ENCODE results near the gene ATP10A.

GRCh38 chr15:25909806-25910205 lies 46.7 kb upstream of the ATP10A start:
- TF ChIP-seq, protein P1, sequence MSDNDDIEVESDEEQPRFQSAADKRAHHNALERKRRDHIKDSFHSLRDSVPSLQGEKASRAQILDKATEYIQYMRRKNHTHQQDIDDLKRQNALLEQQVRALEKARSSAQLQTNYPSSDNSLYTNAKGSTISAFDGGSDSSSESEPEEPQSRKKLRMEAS (CRISPR knock-in tag; IDR thresholded peaks at IDR 0.05): no peak
- no peak for TF ChIP-seq FOXK2 (conservative IDR thresholded peaks at IDR 0.05 in 1 of 2, IDR thresholded peaks at IDR 0.05 in 1 of 2; ENCODE audit: low read depth in 2 of 2)
- no peak for TF ChIP-seq PCBP1 (IDR thresholded peaks at IDR 0.05; ENCODE audit: low read depth, low read length, poor library complexity, severe bottlenecking)
- TF ChIP-seq RFX5 (IDR thresholded peaks at IDR 0.05; ENCODE audit: low read depth, low read length): no peak
- TF ChIP-seq, protein P2, sequence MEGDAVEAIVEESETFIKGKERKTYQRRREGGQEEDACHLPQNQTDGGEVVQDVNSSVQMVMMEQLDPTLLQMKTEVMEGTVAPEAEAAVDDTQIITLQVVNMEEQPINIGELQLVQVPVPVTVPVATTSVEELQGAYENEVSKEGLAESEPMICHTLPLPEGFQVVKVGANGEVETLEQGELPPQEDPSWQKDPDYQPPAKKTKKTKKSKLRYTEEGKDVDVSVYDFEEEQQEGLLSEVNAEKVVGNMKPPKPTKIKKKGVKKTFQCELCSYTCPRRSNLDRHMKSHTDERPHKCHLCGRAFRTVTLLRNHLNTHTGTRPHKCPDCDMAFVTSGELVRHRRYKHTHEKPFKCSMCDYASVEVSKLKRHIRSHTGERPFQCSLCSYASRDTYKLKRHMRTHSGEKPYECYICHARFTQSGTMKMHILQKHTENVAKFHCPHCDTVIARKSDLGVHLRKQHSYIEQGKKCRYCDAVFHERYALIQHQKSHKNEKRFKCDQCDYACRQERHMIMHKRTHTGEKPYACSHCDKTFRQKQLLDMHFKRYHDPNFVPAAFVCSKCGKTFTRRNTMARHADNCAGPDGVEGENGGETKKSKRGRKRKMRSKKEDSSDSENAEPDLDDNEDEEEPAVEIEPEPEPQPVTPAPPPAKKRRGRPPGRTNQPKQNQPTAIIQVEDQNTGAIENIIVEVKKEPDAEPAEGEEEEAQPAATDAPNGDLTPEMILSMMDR (IDR thresholded peaks at IDR 0.05 in 2 of 3, conservative IDR thresholded peaks at IDR 0.05 in 1 of 3; ENCODE audit: insufficient read depth in 2 of 3, low read depth in 1 of 3, low read length in 3 of 3): no peak
- TF ChIP-seq FOXP1 (CRISPR knock-in tag; IDR thresholded peaks at IDR 0.05): no peak
- TF ChIP-seq JUN (IDR thresholded peaks at IDR 0.05; ENCODE audit: borderline replicate concordance, low read depth, low read length): no peak
- TF ChIP-seq JUN (CRISPR knock-in tag; IDR thresholded peaks at IDR 0.05; ENCODE audit: borderline replicate concordance): no peak
- TF ChIP-seq ZFP36 (IDR thresholded peaks at IDR 0.05; ENCODE audit: low read depth, low read length, partially characterized antibody): no peak
- TF ChIP-seq, protein P3, sequence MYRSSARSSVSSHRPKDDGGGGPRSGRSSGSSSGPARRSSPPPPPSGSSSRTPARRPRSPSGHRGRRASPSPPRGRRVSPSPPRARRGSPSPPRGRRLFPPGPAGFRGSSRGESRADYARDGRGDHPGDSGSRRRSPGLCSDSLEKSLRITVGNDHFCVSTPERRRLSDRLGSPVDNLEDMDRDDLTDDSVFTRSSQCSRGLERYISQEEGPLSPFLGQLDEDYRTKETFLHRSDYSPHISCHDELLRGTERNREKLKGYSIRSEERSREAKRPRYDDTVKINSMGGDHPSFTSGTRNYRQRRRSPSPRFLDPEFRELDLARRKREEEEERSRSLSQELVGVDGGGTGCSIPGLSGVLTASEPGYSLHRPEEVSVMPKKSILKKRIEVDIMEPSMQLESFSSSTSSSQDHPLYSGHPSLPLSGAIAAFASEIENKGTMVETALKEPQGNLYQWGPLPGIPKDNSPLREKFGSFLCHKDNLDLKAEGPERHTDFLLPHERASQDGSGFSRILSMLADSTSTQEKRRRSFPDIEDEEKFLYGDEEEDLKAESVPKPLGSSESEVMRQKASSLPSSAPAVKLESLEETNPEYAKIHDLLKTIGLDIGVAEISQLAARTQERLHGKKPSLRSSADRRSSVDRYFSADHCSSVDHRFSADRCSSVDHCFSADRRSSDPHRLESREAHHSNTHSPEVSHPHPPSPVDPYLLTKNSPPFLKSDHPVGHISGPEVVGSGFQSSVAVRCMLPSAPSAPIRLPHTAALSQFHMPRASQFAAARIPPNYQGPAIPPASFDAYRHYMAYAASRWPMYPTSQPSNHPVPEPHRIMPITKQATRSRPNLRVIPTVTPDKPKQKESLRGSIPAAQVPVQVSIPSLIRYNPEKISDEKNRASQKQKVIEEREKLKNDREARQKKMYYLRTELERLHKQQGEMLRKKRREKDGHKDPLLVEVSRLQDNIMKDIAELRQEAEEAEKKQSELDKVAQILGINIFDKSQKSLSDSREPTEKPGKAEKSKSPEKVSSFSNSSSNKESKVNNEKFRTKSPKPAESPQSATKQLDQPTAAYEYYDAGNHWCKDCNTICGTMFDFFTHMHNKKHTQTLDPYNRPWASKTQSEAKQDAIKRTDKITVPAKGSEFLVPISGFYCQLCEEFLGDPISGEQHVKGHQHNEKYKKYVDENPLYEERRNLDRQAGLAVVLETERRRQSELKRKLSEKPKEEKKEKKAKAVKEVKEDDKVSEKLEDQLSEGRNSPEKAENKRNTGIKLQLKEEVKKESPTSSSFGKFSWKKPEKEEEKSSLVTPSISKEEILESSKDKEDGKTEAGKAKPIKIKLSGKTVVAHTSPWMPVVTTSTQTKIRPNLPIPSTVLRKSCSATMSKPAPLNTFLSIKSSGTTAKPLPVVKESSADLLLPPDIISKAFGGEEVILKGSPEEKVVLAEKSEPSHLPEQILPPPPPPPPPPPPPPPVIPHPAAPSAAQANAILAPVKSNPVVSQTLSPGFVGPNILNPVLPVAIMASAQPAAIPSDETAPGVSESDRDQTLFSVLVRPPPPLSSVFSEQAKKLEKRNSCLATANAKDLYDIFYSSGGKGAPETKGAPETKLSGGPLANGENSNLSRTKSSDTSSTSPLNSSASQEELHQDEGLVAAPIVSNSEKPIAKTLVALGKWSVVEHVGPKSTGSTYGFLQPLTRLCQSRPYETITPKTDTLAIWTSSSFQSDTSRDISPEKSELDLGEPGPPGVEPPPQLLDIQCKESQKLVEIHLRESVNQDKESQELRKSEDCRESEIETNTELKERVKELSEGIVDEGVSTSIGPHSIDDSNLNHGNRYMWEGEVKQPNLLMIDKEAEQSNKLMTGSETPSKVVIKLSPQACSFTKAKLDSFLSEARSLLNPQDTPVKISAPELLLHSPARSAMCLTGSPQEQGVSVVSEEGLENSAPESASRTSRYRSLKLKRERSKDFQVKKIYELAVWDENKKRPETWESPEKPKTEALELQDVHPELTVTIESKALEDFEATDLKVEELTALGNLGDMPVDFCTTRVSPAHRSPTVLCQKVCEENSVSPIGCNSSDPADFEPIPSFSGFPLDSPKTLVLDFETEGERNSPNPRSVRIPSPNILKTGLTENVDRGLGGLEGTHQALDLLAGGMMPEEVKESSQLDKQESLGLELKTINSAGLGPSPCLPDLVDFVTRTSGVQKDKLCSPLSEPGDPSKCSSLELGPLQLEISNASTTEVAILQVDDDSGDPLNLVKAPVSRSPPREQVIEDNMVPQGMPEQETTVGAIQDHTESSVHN (IDR thresholded peaks at IDR 0.05; ENCODE audit: borderline replicate concordance in 1 of 2, low read depth in 1 of 2): no peak
- no peak for TF ChIP-seq ZC3H11A (IDR thresholded peaks at IDR 0.05; ENCODE audit: low read depth, low read length)
